MM.1S (cell line): ENCODE results near the gene HSPB8.

Experiments used
- CTCF ChIP-seq: fragments of 300-600 bp; sonication (generic); IDR thresholded peaks from 2 replicates; pipeline ENCODE4 v1.5.1; 2016; ENCODE audit warnings: antibody characterized with exemption, low read length, mixed read lengths
- EZH2 ChIP-seq: fragments of 300-600 bp; sonication (generic); optimal IDR thresholded peaks from 2 replicates; pipeline ENCODE3; 2017; ENCODE audit warnings: low read depth, mild to moderate bottlenecking, antibody characterized with exemption, low read length, mixed read lengths
- EZH2phosphoT487 ChIP-seq: fragments of 300-600 bp; sonication (generic); IDR thresholded peaks from 2 replicates; pipeline ENCODE4 v1.6.1; 2018; ENCODE audit warnings: antibody characterized with exemption, low read length

- TF ChIP-seq CTCF: no peak
- no peak for TF ChIP-seq EZH2phosphoT487
- no peak for TF ChIP-seq EZH2
Observed at GRCh38 chr12:119139448-119139847, 39.3 kb upstream of the HSPB8 start.
